Raji (cell line): ENCODE measurements around the gene C1QBP.

Experiments
- POLR2A ChIP-seq: IDR thresholded peaks from 2 replicates; pipeline ENCODE4 v1.6.1; 2011; ENCODE audit warnings: low read depth, low read length, control low read depth; ENCODE audit not compliant: insufficient read depth

C1QBP gene

GRCh38 chr17:5413682-5414081 is 25.3 kb downstream of the C1QBP start:
- TF ChIP-seq POLR2A: no peak

GRCh38 chr17:5410594-5411272 is 28.2 kb downstream of the C1QBP start:
- no peak for TF ChIP-seq POLR2A

GRCh38 chr17:5408186-5408585 is 30.8 kb downstream of the C1QBP start:
- no peak for TF ChIP-seq POLR2A

GRCh38 chr17:5405400-5405799 is 33.6 kb downstream of the C1QBP start:
- TF ChIP-seq POLR2A: no peak

- TF ChIP-seq POLR2A: no peak
Measured at GRCh38 chr17:5399767-5400166, 39.2 kb downstream of the C1QBP start.

GRCh38 chr17:5396612-5397011 is 42.3 kb downstream of the C1QBP start:
- no peak for TF ChIP-seq POLR2A

- no peak for TF ChIP-seq POLR2A
Measured at GRCh38 chr17:5391678-5392077, 47.3 kb downstream of the C1QBP start.
